A549 (cell line): ENCODE measurements around the gene CERS6. TPM values are rescaled to one million over a fixed set of nuclear protein-coding genes. Genes with fewer than 3 reads are reported as not detected.

Experiments used
- ATAC-seq, 2 experiments: fragments of 200-7000 bp in 1 of 2; fragments of >200 bp in 1 of 2; cut with Nextera tagmentation in 1 of 2; cut with Tn5 transposase in 1 of 2; 3 replicates each; pipeline versions ENCODE4 v1.8.0 to v1.9.1; 2018 to 2020; ENCODE audit warnings: mild to moderate bottlenecking in 1 of 2, moderate library complexity in 1 of 2
- CTCF ChIA-PET: fragments of 300-600 bp; sonication (Branson Sonifier 250); formaldehyde crosslinking; extraction: SDS; loops from one replicate; lab custom pipeline; 2021; ENCODE audit warnings: antibody characterized with exemption, inconsistent platforms; lab: Yijun Ruan, JAX
- POLR2A ChIA-PET: fragments of 350-600 bp; formaldehyde crosslinking; extraction: SDS; loops from one replicate; lab custom pipeline; 2021; ENCODE audit warnings: antibody characterized with exemption, inconsistent platforms; lab: Yijun Ruan, JAX
- DNase-seq, 2 experiments: peaks; one replicate each; pipeline versions ENCODE4 v3.0.0 to v3.0.0-alpha.2; 2011 to 2016; ENCODE audit warnings: low read depth in 1 of 2, low spot score in 1 of 2
- FAIRE-seq: peaks from 2 replicates; lab custom pipeline; 2011; peaks lifted over from hg19 to GRCh38; lab: Jason Lieb, UNC
- H3K27ac ChIP-seq, 2 experiments: fragments of >200 bp; sonication (Bioruptor Twin); formaldehyde crosslinking; 3 replicates each; pipeline ENCODE4 v1.5.1; 2016 to 2017
- H3K4me1 ChIP-seq: fragments of >200 bp; sonication (Bioruptor Twin); formaldehyde crosslinking; 3 replicates; pipeline ENCODE4 v1.6.1; 2016
- H3K4me2 ChIP-seq: fragments of >200 bp; sonication (Bioruptor Twin); formaldehyde crosslinking; 3 replicates; pipeline ENCODE4 v1.6.1; 2016
- H3K4me3 ChIP-seq: fragments of >200 bp; sonication (Bioruptor Twin); formaldehyde crosslinking; 3 replicates; pipeline ENCODE4 v1.5.1; 2016
- H3K9me3 ChIP-seq: fragments of >200 bp; sonication (Bioruptor Twin); formaldehyde crosslinking; 3 replicates; pipeline ENCODE4 v1.6.1; 2016
- CBX2 ChIP-seq: fragments of 200-600 bp; sonication (generic); IDR thresholded peaks from 2 replicates; pipeline ENCODE4 v1.6.1; 2016; ENCODE audit warnings: low read depth, mild to moderate bottlenecking, borderline replicate concordance
- CEBPB ChIP-seq, 2 experiments: fragments of >200 bp in 1 of 2; sonication (Bioruptor Twin) in 1 of 2; formaldehyde crosslinking in 1 of 2; IDR thresholded peaks; 2 replicates each; pipeline ENCODE4 v1.6.1; 2012 to 2016
- CHD2 ChIP-seq: fragments of 150-350 bp; IDR thresholded peaks from 2 replicates; pipeline ENCODE4 v1.6.1; 2014; ENCODE audit warnings: low read length; ENCODE audit not compliant: partially characterized antibody
- EHF ChIP-seq: fragments of 250-450 bp; sonication (Bioruptor Pico); IDR thresholded peaks from 2 replicates; pipeline ENCODE4 v1.5.0; 2020; ENCODE audit warnings: mild to moderate bottlenecking
- EHMT2 ChIP-seq: fragments of 200-600 bp; sonication (generic); IDR thresholded peaks from 2 replicates; pipeline ENCODE4 v1.6.1; 2016; ENCODE audit warnings: antibody characterized with exemption, low read depth, mild to moderate bottlenecking, moderate library complexity
- EP300 ChIP-seq, 2 experiments: fragments of >200 bp; sonication (Bioruptor Twin); formaldehyde crosslinking; IDR thresholded peaks; 2 replicates in 1 of 2; 3 replicates in 1 of 2; pipeline ENCODE4 v1.6.1; 2016 to 2017
- ESRRA ChIP-seq: fragments of 150-350 bp; IDR thresholded peaks from 2 replicates; pipeline ENCODE4 v1.6.1; 2014; ENCODE audit warnings: mild to moderate bottlenecking, low read length, borderline replicate concordance
- FOSL2 ChIP-seq, 2 experiments: fragments of 450-650 bp in 1 of 2; fragments of >200 bp in 1 of 2; sonication (Bioruptor Twin) in 1 of 2; formaldehyde crosslinking; IDR thresholded peaks; 2 replicates each; pipeline versions ENCODE4 v1.5.0 to v1.6.1; 2016 to 2020; ENCODE audit warnings: mild to moderate bottlenecking in 1 of 2, moderate library complexity in 1 of 2
- HEYL ChIP-seq: fragments of 250-450 bp; sonication (Bioruptor Pico); IDR thresholded peaks from 2 replicates; pipeline ENCODE4 v1.8.0; 2021; ENCODE audit warnings: mild to moderate bottlenecking, moderate library complexity
- HMGXB4 ChIP-seq: fragments of 250-450 bp; sonication (Bioruptor Pico); IDR thresholded peaks from 2 replicates; pipeline ENCODE4 v1.5.0; 2021; ENCODE audit warnings: mild to moderate bottlenecking, moderate library complexity, borderline replicate concordance
- HOXA7 ChIP-seq: fragments of 250-450 bp; sonication (Bioruptor Pico); IDR thresholded peaks from 2 replicates; pipeline ENCODE4 v1.5.0; 2020; ENCODE audit warnings: mild to moderate bottlenecking, moderate library complexity
- HOXB5 ChIP-seq: fragments of 250-450 bp; sonication (Bioruptor Pico); IDR thresholded peaks from 2 replicates; pipeline ENCODE4 v1.5.0; 2020; ENCODE audit warnings: mild to moderate bottlenecking, moderate library complexity
- JUN ChIP-seq, 2 experiments: fragments of >200 bp; sonication (Bioruptor Twin); formaldehyde crosslinking; IDR thresholded peaks; 2 replicates in 1 of 2; 3 replicates in 1 of 2; pipeline ENCODE4 v1.6.1; 2016 to 2017
- JUNB ChIP-seq: fragments of >200 bp; sonication (Bioruptor Twin); formaldehyde crosslinking; IDR thresholded peaks from 2 replicates; pipeline ENCODE4 v1.6.1; 2016
- KDM1A ChIP-seq: fragments of 200-600 bp; sonication (generic); IDR thresholded peaks from 2 replicates; pipeline ENCODE4 v1.6.1; 2016; ENCODE audit warnings: low read depth, mild to moderate bottlenecking
- KDM5A ChIP-seq: fragments of 200-600 bp; sonication (generic); IDR thresholded peaks from 2 replicates; pipeline ENCODE4 v1.6.1; 2016; ENCODE audit warnings: antibody characterized with exemption, mild to moderate bottlenecking
- MAFK ChIP-seq: fragments of 450-650 bp; IDR thresholded peaks from 2 replicates; pipeline ENCODE4 v1.6.1; 2014; ENCODE audit not compliant: partially characterized antibody
- MAX ChIP-seq: IDR thresholded peaks from 2 replicates; pipeline ENCODE4 v1.6.1; 2012
- NR3C1 ChIP-seq: fragments of >200 bp; sonication (Bioruptor Twin); formaldehyde crosslinking; IDR thresholded peaks from 3 replicates; pipeline ENCODE4 v1.6.1; 2017
- PHF8 ChIP-seq: fragments of 200-600 bp; sonication (generic); IDR thresholded peaks from 2 replicates; pipeline ENCODE4 v1.6.1; 2016; ENCODE audit warnings: low read depth, mild to moderate bottlenecking, antibody characterized with exemption, moderate library complexity, borderline replicate concordance
- POLR2AphosphoS2 ChIP-seq: conservative IDR thresholded peaks from 2 replicates; pipeline ENCODE4 v1.6.1; 2012; ENCODE audit warnings: low read length, improper control_type of control experiment, inconsistent platforms
- RCOR1 ChIP-seq: fragments of 150-350 bp; IDR thresholded peaks from 2 replicates; pipeline ENCODE4 v1.6.1; 2014; ENCODE audit warnings: antibody characterized with exemption, low read length, low read depth
- REST ChIP-seq: fragments of 200-600 bp; sonication (generic); IDR thresholded peaks from 2 replicates; pipeline ENCODE4 v1.6.1; 2016; ENCODE audit warnings: antibody characterized with exemption, mild to moderate bottlenecking, moderate library complexity
- SREBF2 ChIP-seq: fragments of 450-650 bp; IDR thresholded peaks from 2 replicates; pipeline ENCODE4 v1.6.1; 2014; ENCODE audit warnings: mild to moderate bottlenecking, moderate library complexity
- ZSCAN20 ChIP-seq: fragments of 250-450 bp; sonication (Bioruptor Pico); IDR thresholded peaks from 2 replicates; pipeline ENCODE4 v1.8.0; 2022; ENCODE audit warnings: mild to moderate bottlenecking, moderate library complexity
- WGBS: methylation state at CpG from one replicate; pipeline ENCODE4 v1.1.6; 2017; ENCODE audit errors: missing lambda C conversion rate; 5-methylcytosine and 5-hydroxymethylcytosine counted together
- polyA plus RNA-seq, 4 experiments: library from polyadenylated mRNA; depleted of rRNA in 3 of 4; stranded (reverse); fragments of >200 nt; fragmentation: RNase III in 1 of 4; extraction: RNeasy Plus Mini Kit Qiagen cat#74134 plus additional on column Dnase treatment in 1 of 4; gene quantifications; 2 replicates in 3 of 4; 3 replicates in 1 of 4; pipeline ENCODE4 v1.2.3, GENCODE V29; 2011 to 2017
- TF ChIP-seq, protein P1 (sequence below): IDR thresholded peaks from 2 replicates; pipeline ENCODE4 v1.6.1; 2012
- TF ChIP-seq, protein P2 (sequence below): fragments of >200 bp; sonication (Bioruptor Twin); formaldehyde crosslinking; IDR thresholded peaks from 3 replicates; pipeline ENCODE4 v1.6.1; 2016
- TF ChIP-seq, protein P3 (sequence below): fragments of 250-450 bp; sonication (Bioruptor Pico); IDR thresholded peaks from 2 replicates; pipeline ENCODE4 v1.5.0; 2020; ENCODE audit warnings: low read depth, mild to moderate bottlenecking, moderate library complexity
- TF ChIP-seq, protein P4 (sequence below): fragments of 450-650 bp; IDR thresholded peaks from 2 replicates; pipeline ENCODE4 v1.6.1; 2014; ENCODE audit warnings: antibody characterized with exemption

The CERS6 gene
- polyA plus RNA-seq, 2 of the 4 experiments (the other 2 are of a cell fraction) = 12.0 to 16.9 TPM

- Histone ChIP-seq H3K4me2 (no peak overlapping the region), H3K9me3 (no peaks in the 10 kb centered on the region), H3K4me3 (no peak overlapping the region), H3K27ac (no peak overlapping the region), H3K4me1 (peaks cover 11% of the 10 kb centered on the region; the same call in 2 of the 3 replicates)
- ChIA-PET CTCF (interaction anchor here (0.8 kb wide), 2 partner anchors 13 to 28 kb away, joined by 3 read pairs; no protein-coding TSS in a partner anchor), POLR2A (no interaction called here)
- 83% methylated on average over 2 of the region's 2 CpGs for WGBS
- no peak for ATAC-seq
- no peak for TF ChIP-seq ZSCAN20 (CRISPR knock-in tag)
- TF ChIP-seq HEYL (CRISPR knock-in tag) = no peak
- TF ChIP-seq SREBF2 = no peak
- TF ChIP-seq RCOR1 = no peak
- no peak for TF ChIP-seq JUN (IDR thresholded peaks at IDR 0.05)
- TF ChIP-seq REST = no peak
- TF ChIP-seq, protein P1, sequence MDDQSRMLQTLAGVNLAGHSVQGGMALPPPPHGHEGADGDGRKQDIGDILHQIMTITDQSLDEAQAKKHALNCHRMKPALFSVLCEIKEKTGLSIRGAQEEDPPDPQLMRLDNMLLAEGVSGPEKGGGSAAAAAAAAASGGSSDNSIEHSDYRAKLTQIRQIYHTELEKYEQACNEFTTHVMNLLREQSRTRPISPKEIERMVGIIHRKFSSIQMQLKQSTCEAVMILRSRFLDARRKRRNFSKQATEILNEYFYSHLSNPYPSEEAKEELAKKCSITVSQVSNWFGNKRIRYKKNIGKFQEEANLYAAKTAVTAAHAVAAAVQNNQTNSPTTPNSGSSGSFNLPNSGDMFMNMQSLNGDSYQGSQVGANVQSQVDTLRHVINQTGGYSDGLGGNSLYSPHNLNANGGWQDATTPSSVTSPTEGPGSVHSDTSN = no peak
- no peak for TF ChIP-seq MAX
- no peak for TF ChIP-seq CHD2
- TF ChIP-seq FOSL2 (IDR thresholded peaks at IDR 0.05) = no peak
- TF ChIP-seq FOSL2 (CRISPR knock-in tag; IDR thresholded peaks at IDR 0.05) = no peak
- TF ChIP-seq, protein P2, sequence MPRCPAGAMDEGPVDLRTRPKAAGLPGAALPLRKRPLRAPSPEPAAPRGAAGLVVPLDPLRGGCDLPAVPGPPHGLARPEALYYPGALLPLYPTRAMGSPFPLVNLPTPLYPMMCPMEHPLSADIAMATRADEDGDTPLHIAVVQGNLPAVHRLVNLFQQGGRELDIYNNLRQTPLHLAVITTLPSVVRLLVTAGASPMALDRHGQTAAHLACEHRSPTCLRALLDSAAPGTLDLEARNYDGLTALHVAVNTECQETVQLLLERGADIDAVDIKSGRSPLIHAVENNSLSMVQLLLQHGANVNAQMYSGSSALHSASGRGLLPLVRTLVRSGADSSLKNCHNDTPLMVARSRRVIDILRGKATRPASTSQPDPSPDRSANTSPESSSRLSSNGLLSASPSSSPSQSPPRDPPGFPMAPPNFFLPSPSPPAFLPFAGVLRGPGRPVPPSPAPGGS = no peak
- no peak for TF ChIP-seq JUNB
- no peak for FAIRE-seq
- DNase-seq = no peak
Observed at GRCh38 chr2:168496906-168497305, 40.8 kb downstream of the CERS6 start.

- no peak overlapping the region for H3K4me3 ChIP-seq
- DNase-seq (no peak), FAIRE-seq (no peak), ATAC-seq (no peak)
- H3K27ac ChIP-seq = no peak overlapping the region
- CTCF ChIA-PET = no interaction called here
- no peak overlapping the region for H3K4me2 ChIP-seq
- peaks cover 5% of the 10 kb centered on the region; the same call in 1 of the 3 replicates for H3K4me1 ChIP-seq
- no peaks in the 10 kb centered on the region for H3K9me3 ChIP-seq
- 68% methylated on average over 4 of the region's 4 CpGs for WGBS
- TF ChIP-seq KDM5A (no peak), HOXB5 (CRISPR knock-in tag) (no peak), EP300 (IDR thresholded peaks at IDR 0.05) (no peak), KDM1A (no peak), EHF (no peak), HMGXB4 (CRISPR knock-in tag) (no peak), ZSCAN20 (CRISPR knock-in tag) (no peak), NR3C1 (no peak), HEYL (CRISPR knock-in tag) (no peak), EHMT2 (no peak), HOXA7 (CRISPR knock-in tag) (no peak), POLR2AphosphoS2 (no peak), MAFK (no peak), CBX2 (no peak), CEBPB (IDR thresholded peaks at IDR 0.05) (no peak), ESRRA (no peak), PHF8 (no peak)
- TF ChIP-seq, protein P3, sequence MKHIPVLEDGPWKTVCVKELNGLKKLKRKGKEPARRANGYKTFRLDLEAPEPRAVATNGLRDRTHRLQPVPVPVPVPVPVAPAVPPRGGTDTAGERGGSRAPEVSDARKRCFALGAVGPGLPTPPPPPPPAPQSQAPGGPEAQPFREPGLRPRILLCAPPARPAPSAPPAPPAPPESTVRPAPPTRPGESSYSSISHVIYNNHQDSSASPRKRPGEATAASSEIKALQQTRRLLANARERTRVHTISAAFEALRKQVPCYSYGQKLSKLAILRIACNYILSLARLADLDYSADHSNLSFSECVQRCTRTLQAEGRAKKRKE (CRISPR knock-in tag) = no peak
- TF ChIP-seq, protein P4, sequence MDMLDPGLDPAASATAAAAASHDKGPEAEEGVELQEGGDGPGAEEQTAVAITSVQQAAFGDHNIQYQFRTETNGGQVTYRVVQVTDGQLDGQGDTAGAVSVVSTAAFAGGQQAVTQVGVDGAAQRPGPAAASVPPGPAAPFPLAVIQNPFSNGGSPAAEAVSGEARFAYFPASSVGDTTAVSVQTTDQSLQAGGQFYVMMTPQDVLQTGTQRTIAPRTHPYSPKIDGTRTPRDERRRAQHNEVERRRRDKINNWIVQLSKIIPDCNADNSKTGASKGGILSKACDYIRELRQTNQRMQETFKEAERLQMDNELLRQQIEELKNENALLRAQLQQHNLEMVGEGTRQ = no peak
- POLR2A ChIA-PET = no interaction called here
Observed at GRCh38 chr2:168499500-168499899, 43.4 kb downstream of the CERS6 start.
